ENCODE data around the gene PSMA4. TPM values are rescaled to one million over a fixed set of nuclear protein-coding genes. Genes with fewer than 3 reads are reported as not detected.
A peak's percentile ranks its signal among the peaks of the same experiment; 100 is the strongest.

PSMA4 gene
- total and polyA plus RNA-seq, 2 experiments from 2014 or later = 215 to 232 TPM

GRCh38 chr15:78502641-78503040 is 37.6 kb upstream of the PSMA4 start:
- H4K20me1 ChIP-seq (ENCODE audit: insufficient read depth, poor library complexity, severe bottlenecking) = no peaks in the 10 kb centered on the region
- TF ChIP-seq EZH2phosphoT487 (IDR thresholded peaks at IDR 0.05; ENCODE audit: low read depth, severe bottlenecking, unreplicated experiment) = no peak
- no peak for TF ChIP-seq CTCF (IDR thresholded peaks at IDR 0.05; ENCODE audit: poor library complexity)
- no peak overlapping the region for H2AFZ ChIP-seq
- no peaks in the 10 kb centered on the region for H3K79me2 ChIP-seq
- no peaks in the 10 kb centered on the region for H3K4me1 ChIP-seq (ENCODE audit: insufficient read depth)
- no peak overlapping the region for H3K4me3 ChIP-seq
- H3K27ac ChIP-seq = no peak overlapping the region
- H3K4me2 ChIP-seq = no peak overlapping the region
- H3K36me3 ChIP-seq (replicated peaks; ENCODE audit: insufficient read depth, low read depth) = peaks cover 4% of the 10 kb centered on the region
- H3K9me2 ChIP-seq (replicated peaks; ENCODE audit: insufficient read depth) = no peaks in the 10 kb centered on the region
- 95% methylated on average over 2 of the region's 2 CpGs for WGBS (ENCODE audit: low lambda C conversion rate, missing lambda C conversion rate)
- no peak for DNase-seq (ENCODE audit: low spot score)
- H3K27me3 ChIP-seq = no peaks in the 10 kb centered on the region
- no peaks in the 10 kb centered on the region for H3K9me3 ChIP-seq (ENCODE audit: low read depth)

GRCh38 chr15:78506971-78507830 is 33.0 kb upstream of the PSMA4 start, which contains the start of gene HYKK:
Gene HYKK (plus strand): TSS chr15:78507577. CDS start chr15:78513089, 5,512 bp downstream.
- no peak within 1 kb of the TSS for H3K27ac ChIP-seq
- no peaks in the 10 kb centered on the region for H3K9me2 ChIP-seq (replicated peaks; ENCODE audit: insufficient read depth)
- peak within 1 kb of the TSS; percentile 45 for H2AFZ ChIP-seq
- peak; percentile 97 for DNase-seq (ENCODE audit: low spot score)
- TF ChIP-seq EZH2phosphoT487 (IDR thresholded peaks at IDR 0.05; ENCODE audit: low read depth, severe bottlenecking, unreplicated experiment) (no peak), CTCF (IDR thresholded peaks at IDR 0.05; ENCODE audit: poor library complexity) (no peak), EZH2 (IDR thresholded peaks at IDR 0.05; ENCODE audit: borderline replicate concordance) (no peak)
- no peaks in the 10 kb centered on the region for H3K9me3 ChIP-seq (ENCODE audit: low read depth)
- 2% methylated on average over 47 of the region's 63 CpGs for WGBS (ENCODE audit: low lambda C conversion rate, missing lambda C conversion rate)
- no peaks in the 10 kb centered on the region for H4K20me1 ChIP-seq (ENCODE audit: insufficient read depth, poor library complexity, severe bottlenecking)
- H3K27me3 ChIP-seq = no peaks in the 10 kb centered on the region
- peak within 1 kb of the TSS; percentile 20 for H3K4me3 ChIP-seq
- H3K4me1 ChIP-seq (ENCODE audit: insufficient read depth) = no peaks in the 10 kb centered on the region
- H3K36me3 ChIP-seq (replicated peaks; ENCODE audit: insufficient read depth, low read depth) = no peaks in the 10 kb centered on the region
- no peaks in the 10 kb centered on the region for H3K79me2 ChIP-seq
- H3K4me2 ChIP-seq = peak within 1 kb of the TSS; percentile 83

GRCh38 chr15:78507831-78508160 is 32.4 kb upstream of the PSMA4 start:
- no peaks in the 10 kb centered on the region for H3K4me1 ChIP-seq (ENCODE audit: insufficient read depth)
- no peaks in the 10 kb centered on the region for H3K36me3 ChIP-seq (replicated peaks; ENCODE audit: insufficient read depth, low read depth)
- no peaks in the 10 kb centered on the region for H3K79me2 ChIP-seq
- DNase-seq (ENCODE audit: low spot score) = no peak
- TF ChIP-seq CTCF (IDR thresholded peaks at IDR 0.05; ENCODE audit: poor library complexity) (no peak), EZH2 (IDR thresholded peaks at IDR 0.05; ENCODE audit: borderline replicate concordance) (no peak), EZH2phosphoT487 (IDR thresholded peaks at IDR 0.05; ENCODE audit: low read depth, severe bottlenecking, unreplicated experiment) (no peak)
- H2AFZ ChIP-seq = peak overlapping the region; percentile 34
- H3K4me2 ChIP-seq = peak overlapping the region; percentile 83
- no peaks in the 10 kb centered on the region for H4K20me1 ChIP-seq (ENCODE audit: insufficient read depth, poor library complexity, severe bottlenecking)
- H3K27ac ChIP-seq = no peak overlapping the region
- H3K27me3 ChIP-seq = no peaks in the 10 kb centered on the region
- no peaks in the 10 kb centered on the region for H3K9me3 ChIP-seq (ENCODE audit: low read depth)
- no peaks in the 10 kb centered on the region for H3K9me2 ChIP-seq (replicated peaks; ENCODE audit: insufficient read depth)
- H3K4me3 ChIP-seq = peak overlapping the region; percentile 20
- under 1% methylated on average over 13 of the region's 13 CpGs for WGBS (ENCODE audit: low lambda C conversion rate, missing lambda C conversion rate)
